NCI-H2029 (cell line): Measurements from ENCODE around the gene ZNF428.
"Not testable (repeated sequence)": the region's sequence is repeated elsewhere in the genome, so short reads cannot be mapped to it uniquely, and the experiment has no call there.

Experiments used
- DNase-seq: peaks from one replicate; lab custom pipeline; 2025; lab: John Stamatoyannopoulos, UW

Gene ZNF428

DNA sequence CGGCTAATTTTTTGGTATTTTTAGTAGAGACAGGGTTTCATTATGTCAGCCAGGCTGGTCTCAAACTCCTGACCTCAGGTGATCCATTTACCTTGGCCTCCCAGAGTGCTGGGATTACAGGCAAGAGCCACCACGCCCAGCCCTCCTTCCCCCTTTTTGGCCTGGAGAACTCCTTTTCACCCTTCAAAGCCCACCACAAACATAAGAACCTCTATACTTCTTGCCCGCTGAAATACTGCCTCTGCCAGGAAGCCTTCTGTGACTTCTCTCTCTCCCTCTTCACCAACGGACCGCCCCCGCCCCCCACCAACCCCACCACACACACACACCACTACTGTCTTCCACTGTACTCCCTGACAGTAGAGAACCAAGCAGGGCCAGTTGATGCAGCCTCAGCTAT lies 2.5 kb downstream of the ZNF428 start:
- no peak for DNase-seq

- DNase-seq, result no peak
Observed at GRCh38 chr19:43616306-43616705, 3.1 kb downstream of the ZNF428 start.

DNA sequence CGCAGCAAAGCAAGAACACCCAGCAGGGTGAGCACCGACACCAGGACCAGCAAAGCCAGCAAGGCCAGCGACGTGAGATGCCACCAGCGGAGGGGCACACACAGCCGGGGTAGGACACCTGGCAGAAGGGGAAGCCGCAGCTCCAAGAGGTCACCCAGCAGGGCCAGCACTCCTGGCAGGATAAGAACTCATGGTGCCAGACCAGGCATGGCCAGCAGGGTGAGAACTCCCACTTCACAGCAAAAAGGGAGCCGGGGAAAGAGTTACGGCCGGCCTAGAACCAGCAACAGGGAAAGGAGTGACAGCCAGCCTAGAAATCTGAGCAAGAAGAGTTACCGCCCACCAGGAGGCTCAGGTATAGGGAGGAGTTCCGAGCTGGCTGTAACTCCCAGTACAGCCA lies 7.1 kb downstream of the ZNF428 start:
- DNase-seq, result no peak

DNA sequence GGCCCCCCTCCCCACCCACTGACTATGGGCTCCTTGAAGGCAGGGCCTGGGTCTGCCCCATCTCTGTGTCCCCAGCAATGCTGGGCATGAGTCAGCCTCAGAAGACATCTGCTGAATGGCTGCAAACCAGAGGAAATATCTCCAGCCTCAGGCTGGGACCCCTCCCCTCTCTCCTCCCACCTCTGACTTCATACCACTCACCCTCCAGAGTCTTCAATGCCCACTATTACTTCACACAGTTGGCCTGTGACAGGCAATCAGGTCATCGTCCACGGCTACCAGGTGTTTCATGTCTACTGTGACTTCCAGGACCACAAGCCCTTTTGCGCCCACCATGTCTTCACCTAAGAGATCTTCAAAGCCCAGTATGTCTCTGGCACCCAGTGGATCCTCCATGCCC lies 7.6 kb downstream of the ZNF428 start, which contains the start of gene SRRM5:
SRRM5 (plus strand) TSS at position 301 of the 400 bp plus-strand sequence; CDS start at position 335, 34 bp downstream.
- DNase-seq, result no peak

DNA sequence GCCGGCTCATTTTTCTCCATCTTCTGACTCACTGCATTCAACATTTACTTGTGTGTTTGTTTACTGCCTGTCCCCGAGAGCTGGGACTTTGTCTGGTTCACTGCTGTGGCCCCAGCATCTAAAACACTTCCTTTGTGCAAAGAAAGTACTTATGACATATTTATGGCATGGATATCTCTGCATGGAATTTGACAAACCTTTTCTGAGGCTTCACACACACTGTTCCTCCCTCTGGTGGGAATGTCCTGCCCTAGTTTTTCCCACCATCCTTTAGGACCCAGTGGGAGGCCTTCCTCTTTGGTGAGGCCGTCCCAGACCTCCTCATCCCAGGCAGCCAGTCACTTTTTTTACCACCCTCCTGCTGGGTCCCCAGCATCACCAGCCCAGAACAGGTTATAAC lies 8.9 kb downstream of the ZNF428 start:
- DNase-seq, result no peak

GRCh38 chr19:43609872-43610271 lies 9.6 kb downstream of the ZNF428 start:
- no peak for DNase-seq

DNA sequence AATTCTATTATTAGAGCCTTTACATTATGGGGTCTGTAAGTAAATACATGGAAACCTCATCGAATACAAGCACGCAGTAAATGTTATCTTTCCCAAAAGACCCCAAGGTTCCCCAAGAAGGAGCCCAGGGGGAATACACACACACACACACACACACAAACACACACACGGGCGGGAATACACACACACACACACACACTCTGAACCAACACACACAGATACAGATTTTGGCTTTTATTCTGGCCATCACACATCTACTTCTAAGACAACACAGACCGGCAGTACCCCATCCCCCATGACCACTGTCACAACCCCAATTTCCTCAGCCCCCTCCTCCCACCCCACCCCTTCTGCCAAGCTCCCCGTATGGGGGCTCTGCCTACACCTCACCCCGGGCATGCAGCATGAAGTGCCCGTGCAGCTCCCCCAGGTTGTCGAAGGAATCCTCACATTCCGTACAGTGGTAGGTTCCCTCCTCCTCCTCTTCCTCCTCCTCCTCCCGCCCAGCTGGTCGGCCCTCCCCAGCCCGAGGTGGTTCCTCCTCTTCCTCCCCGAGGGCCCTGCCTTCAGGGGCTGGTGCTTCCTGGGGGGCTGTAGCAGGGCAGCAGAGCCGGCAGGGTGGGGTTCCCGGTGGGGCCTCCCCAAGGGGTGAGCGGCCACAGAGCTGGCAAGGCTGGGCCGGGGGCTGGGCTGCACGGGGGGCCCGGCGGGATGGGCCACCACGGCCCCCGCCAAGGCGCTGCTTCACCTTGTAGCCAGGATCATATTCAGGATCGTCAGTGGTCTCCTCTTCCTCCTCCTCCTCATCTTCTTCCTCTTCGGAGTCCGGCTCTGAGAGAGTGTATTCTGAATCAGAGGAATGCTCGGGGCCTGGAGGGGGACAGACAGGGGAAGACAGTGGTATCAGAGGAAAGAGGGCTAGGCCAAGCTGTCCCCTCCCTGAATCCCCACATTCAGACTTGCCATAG lies 11.9 kb downstream of the ZNF428 start:
- no peak for DNase-seq

- DNase-seq, result no peak
Observed at GRCh38 chr19:43606569-43607229, 12.7 kb downstream of the ZNF428 start.

GRCh38 chr19:43605875-43606568 lies 13.4 kb downstream of the ZNF428 start:
- no peak for DNase-seq

- DNase-seq, result not testable (repeated sequence)
Observed at GRCh38 chr19:43600326-43600725, 19.1 kb downstream of the ZNF428 start.

- DNase-seq, result no peak
Observed at GRCh38 chr19:43599635-43600295, 19.7 kb downstream of the ZNF428 start.

- DNase-seq, result no peak
Observed at GRCh38 chr19:43598445-43599240, 20.8 kb downstream of the ZNF428 start.

DNA sequence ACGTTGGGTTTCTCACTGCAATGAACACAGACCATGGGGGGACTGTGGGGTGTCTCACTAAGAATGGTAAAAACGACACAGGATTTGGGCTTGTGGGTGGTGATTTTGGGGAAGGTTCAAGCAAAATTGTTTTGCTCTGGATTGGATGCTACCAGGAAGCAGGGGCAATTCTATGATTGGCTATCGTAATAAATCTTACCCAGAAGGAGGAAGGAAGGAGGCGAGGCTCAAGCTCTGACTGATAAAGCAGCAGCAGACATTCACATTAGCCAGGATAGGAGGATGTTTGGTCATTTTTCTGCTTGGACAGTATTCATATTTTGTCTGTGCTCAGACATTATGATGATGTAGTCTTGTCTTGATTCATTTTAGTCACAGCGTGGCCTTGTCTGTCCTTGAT lies 21.6 kb downstream of the ZNF428 start:
- DNase-seq, result no peak

GRCh38 chr19:43596842-43597461 lies 22.5 kb downstream of the ZNF428 start:
- no peak for DNase-seq

- DNase-seq, result peak; percentile 99
Observed at GRCh38 chr19:43595999-43596841, 23.2 kb downstream of the ZNF428 start, which contains the start of the genes IRGQ and ZNF576. TSS of gene IRGQ (minus strand) at chr19:43596134. CDS start at chr19:43595338, 796 bp downstream. TSS of gene ZNF576 (plus strand) at chr19:43596595. CDS start at chr19:43597109, 514 bp downstream.

- no peak for DNase-seq
Observed at GRCh38 chr19:43595605-43595998, 23.8 kb downstream of the ZNF428 start.

DNA sequence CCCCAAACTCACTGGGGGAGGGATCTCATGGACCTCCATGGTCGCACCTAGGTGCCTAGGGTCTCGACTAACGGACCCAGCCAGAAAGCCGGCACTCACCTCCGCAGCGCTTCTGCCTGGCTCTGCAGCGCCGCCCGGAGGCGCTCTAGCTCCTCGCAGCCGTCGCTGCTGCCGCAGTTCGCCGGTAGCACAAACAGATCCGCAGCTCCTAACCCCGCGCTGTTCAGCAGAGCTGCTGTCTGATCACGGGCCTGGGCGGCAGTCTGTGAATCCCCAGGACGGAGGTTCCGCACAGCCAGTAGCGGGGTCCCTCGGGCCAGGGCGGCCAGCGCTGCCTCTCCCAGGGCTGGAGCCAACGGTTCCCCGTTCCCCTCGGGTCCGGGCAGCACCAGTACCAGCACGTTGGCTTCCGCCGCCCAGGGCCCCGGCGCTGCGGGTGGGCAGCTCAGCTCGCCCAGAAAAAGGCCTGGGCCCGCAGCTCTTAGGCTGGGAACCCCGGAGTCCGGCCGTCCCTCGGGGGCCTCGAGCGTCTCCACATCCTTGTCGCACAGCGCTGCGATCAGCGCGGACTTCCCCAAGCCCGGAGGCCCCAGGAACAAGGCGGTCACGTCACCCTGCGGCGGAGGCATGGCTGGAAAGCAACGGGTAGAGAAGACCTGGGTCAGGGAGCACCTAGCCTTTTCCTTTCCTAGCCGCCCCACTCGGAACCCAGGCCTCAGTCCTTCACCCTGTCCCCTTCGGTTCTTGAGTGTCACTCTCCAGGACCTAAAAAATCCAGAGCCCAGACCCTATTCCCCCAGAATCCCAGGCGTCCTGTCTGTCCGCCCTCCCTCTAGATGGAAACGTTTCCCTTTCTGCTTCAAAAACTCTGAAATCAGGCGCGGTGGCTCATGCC lies 24.5 kb downstream of the ZNF428 start:
- DNase-seq, result peak; percentile 67

- no peak for DNase-seq
Observed at GRCh38 chr19:43594081-43594697, 25.2 kb downstream of the ZNF428 start.
